NCI-H1092 (cell line): Measurements from ENCODE around the gene ZBTB24.
A peak's percentile ranks its signal among the peaks of the same experiment; 100 is the strongest.
"Not testable (repeated sequence)": the region's sequence is repeated elsewhere in the genome, so short reads cannot be mapped to it uniquely, and the experiment has no call there.

ENCODE experiments used
- DNase-seq: peaks from one replicate; lab custom pipeline; 2025; lab: John Stamatoyannopoulos, UW

Gene ZBTB24

DNA sequence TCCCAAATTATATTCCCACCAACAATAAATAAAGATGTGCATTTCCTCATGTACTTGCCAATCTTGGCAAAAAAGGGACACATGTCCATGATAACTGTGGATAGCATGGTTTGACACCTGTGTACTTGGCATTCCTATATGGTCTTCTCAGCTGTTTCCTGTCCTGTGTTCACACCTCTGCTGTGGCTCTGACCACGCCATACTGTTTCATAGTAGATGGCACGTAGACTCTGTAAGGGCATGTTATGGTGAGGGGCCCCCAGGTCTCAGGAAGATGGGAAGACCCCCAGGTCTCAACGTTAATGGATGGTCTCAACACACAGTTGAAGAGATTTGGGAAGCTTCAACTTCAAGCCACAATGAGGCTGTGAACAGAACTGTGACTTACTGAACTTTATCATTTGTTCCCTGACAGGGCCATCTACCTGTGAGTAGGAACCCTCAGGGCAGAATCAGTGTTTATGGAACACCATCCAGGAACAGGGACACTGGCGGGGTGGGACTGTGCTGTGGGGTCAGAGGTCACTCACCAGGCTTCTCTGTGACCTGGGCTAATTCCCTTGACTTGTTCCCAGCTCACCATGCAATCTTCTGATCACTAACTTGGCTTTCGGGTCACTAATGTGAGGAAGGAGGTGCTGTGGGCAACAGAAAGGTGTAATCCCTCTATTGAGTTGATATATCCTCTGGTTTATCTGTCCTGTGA, 11.8 kb downstream of the ZBTB24 start:
- DNase-seq = no peak

- no peak for DNase-seq
These were observed 13.3 kb downstream of the ZBTB24 start for GRCh38 chr6:109469591-109470189.

GRCh38 chr6:109467696-109468095, 15.3 kb downstream of the ZBTB24 start:
- no peak for DNase-seq

DNA sequence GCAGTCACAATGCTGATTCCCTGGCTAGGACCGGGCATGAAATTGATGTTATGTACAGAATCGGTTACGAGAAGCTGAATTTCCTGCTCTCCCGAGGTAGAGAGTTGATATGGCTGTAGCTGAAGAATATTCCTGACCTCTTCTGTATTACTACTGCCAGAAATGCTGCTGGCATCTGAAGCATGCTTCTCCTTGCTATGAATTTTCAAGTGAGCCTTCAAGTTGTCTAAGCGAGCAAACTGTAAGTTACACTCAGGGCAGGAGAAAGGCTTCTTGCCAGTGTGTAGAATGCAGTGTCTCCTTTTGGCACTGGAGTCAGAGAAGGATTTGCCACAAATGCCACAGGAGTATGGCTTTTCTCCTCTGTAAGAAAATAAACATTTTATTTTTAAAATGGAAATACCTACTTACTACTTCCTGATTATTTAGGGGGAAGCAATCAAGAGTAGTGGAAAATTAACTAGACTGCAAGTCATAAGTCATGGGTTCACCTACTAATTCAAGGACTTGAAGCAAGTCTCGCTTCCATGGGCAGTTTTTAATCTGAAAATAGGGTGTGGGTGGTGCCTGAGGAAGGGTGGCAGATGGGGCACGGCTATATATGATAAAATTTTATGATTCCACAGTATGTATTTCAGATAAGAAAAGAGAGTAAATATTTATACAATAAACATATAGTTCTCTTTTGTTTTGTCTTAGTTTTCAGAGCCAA, 16.7 kb downstream of the ZBTB24 start:
- DNase-seq = no peak

DNA sequence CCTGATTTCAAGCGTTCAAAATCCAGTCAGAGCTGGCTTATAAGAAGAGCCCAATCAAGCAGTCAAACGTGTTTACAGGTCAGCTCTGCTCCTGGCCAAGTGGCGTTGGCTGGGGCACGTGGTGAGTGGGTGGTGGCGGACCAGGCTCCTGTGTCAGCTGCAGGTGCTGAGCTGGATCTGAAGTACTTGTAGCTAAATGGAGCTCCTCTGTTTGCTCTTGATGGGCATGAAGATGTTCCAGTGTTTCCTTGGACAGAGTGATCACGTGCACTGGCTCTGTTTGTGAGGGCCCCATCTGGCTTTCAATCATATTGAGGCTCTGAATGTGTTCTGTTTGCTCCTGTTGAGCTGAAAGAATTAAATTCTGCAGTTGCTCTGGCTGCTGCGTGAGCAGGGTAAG, 17.2 kb downstream of the ZBTB24 start:
- DNase-seq = peak; percentile 69

- no peak for DNase-seq
These were observed 21.1 kb downstream of the ZBTB24 start for GRCh38 chr6:109461733-109462526.

GRCh38 chr6:109461205-109461604, 21.8 kb downstream of the ZBTB24 start:
- not testable (repeated sequence) for DNase-seq

- DNase-seq = no peak
These were observed 22.7 kb downstream of the ZBTB24 start for GRCh38 chr6:109460161-109460829.

- DNase-seq = no peak
These were observed 24.1 kb downstream of the ZBTB24 start for GRCh38 chr6:109458774-109459531.

- DNase-seq = no peak
These were observed 25.4 kb downstream of the ZBTB24 start for GRCh38 chr6:109457562-109457996.

DNA sequence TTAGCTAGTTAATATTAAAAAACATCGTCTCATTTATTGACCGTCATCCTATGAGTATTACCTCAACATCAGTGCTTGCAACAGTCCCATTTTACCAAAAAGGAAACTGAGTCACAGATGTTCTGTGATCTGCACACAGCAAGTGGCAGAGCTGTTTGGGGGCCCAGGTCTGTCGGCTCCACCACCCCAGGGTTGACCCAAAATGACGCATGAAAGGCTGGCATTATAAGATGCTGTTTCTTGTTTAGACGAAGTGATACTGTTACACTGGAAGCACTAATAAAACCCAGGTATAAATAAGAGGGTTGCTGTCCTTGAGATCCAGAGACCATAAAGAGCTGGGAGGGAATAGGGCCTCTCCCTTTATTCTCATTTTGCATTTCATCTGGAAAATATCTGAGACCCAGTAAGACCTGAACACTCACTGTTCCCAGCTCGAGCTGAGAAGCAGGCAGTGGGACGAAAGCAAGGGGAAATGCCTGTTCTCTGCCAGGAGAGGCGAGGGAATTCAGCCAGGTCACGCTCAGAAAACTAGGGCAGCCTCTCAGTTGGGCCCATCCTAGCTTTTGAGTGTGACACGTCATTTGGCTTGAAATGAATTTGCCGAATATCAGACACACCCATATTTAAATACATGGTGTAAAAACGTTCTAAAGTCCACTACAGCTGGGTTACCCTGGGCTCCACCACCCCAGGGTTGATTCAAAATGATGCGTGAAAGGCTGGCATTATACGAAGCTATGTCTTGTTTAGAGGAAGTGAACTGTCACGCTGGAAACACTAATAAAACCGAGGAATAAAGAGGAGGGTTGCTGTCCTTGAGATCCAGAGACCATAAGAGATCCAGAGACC, 26.1 kb downstream of the ZBTB24 start:
- no peak for DNase-seq

DNA sequence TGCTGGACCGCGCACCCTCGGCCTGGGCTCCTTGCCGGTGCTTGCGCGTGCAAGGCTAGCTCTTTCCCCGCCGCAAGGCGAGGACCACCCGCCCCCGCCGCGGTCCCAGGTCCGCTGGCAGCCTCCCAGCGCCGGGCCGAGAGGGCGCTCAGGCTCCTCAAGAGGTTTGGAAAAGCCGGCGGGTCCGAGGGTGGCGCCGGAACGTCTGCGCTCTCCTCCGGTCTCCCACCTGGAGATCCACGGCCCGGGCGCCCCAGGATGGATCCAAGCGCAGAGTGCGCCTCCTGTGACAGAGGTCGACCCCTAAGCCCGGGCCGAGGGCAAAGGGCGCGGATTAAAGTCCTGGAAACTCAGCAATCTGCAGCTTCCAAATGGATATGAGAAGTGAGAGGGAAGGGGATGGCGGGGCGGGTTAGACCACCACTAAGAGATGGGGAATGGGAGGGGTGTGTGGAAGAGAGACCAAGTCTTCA, 26.9 kb downstream of the ZBTB24 start:
- DNase-seq = no peak

- peak; percentile 63 for DNase-seq
These were observed 27.4 kb downstream of the ZBTB24 start, which contains the start of gene MICAL1 for GRCh38 chr6:109455437-109456110. Gene MICAL1 (minus strand): TSS chr6:109455772. CDS start chr6:109454196, 1,576 bp downstream.

- DNase-seq = no peak
These were observed 28.3 kb downstream of the ZBTB24 start for GRCh38 chr6:109454496-109455436.

DNA sequence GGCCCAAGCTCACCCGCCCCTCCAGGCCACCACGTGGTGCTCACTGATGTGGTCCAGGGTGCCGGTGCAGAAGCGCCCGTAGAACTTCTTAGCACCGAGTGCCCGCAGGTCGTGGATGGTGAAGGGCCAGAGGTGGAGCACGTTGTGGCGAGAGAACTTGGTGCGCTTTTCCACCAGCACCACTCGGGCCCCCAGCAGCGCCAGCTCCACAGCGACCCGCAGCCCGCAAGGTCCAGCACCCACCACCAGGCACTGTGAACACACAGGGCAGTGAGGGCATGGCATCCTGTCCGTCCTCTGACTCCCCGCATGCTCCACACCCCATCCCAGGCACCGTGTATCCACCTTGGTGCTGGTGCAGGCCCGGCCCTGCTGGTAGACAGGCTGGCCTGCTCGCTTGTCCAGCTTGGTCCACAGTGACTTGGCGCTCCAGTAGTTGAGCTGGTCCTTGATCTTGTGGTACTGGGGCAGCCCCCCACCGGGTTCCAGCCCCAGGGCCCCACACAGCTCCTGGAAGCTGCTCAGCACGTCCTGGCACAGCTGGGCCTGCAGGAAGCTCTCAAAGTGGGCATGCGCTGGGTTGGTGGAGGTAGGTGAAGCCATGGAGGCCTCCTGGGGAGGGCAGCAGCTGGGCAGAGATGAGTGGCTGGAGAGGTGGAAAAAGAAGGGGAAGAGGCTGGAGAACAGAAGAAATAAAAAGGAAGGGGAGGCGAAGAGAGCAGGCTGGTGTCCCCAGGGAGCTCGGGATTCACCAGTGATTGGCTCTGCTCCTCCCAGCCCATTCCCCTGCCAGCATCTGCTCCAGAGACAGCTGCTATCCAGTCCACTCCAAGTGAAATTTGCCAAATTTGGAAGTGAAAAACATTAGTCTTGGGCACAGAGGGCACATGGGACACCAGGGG, 29.2 kb downstream of the ZBTB24 start:
- DNase-seq = peak; percentile 65

DNA sequence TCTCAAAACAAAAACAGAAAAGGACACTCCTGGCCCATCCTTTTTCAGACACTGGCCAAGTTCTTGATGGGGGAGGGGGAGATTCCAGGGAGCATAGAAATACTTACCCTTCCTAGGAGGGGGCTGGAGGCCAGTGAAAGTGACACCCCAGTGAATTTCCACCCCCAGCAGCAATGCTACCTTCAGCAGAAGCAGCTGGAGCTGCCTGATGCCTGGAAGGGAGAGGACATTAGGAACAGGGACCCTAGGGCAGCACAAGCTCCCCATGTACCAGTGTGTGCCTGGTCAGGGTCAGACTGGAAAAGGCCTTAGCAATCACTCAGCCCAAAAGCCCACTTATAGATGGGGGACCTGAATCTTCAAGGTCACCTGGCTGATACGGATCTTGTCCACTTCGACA, 29.9 kb downstream of the ZBTB24 start:
- DNase-seq = no peak

DNA sequence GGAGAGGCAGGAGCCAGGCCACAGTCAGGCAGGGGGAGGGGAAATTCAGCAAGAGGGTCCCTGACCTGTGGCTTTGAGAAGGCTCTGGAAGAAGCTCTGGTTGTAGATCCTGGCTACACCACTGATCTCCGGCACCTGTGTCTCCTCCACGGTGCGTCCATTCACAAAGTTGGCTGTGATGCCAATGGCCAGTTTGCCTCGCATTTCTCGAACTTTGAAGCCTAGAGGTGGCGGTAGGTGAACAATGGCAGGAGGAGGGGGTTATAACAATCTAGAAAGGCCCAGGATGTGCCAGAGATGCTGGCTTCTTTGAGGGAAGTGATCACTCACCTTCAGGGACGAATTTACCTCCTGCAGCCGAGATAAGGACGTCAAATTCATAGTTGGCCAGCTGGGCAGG, 30.8 kb downstream of the ZBTB24 start:
- no peak for DNase-seq
